Fibroblast of the aortic adventitia (primary cell): ENCODE results near the gene TMTC2. TPM values are rescaled to one million over a fixed set of nuclear protein-coding genes. Genes with fewer than 3 reads are reported as not detected.

Experiments used
- DNase-seq: peaks from one replicate; pipeline ENCODE4 v3.0.0-alpha.2; 2010; ENCODE audit warnings: low read depth
- H3K4me3 ChIP-seq: 2 replicates; pipeline ENCODE4 v1.5.1; 2011; ENCODE audit warnings: low read depth, mild to moderate bottlenecking, control low read depth, low read length, moderate library complexity
- CTCF ChIP-seq: IDR thresholded peaks from 2 replicates; pipeline ENCODE4 v1.5.1; 2011; ENCODE audit warnings: mild to moderate bottlenecking, low read length, control low read depth, inconsistent platforms; ENCODE audit not compliant: insufficient read depth
- total RNA-seq: library from RNA; depleted of rRNA; stranded (reverse); fragments of >200 nt; gene quantifications from 2 replicates; pipeline ENCODE4 v1.2.3, GENCODE V29; 2012; ENCODE audit warnings: low replicate concordance

The TMTC2 gene
- total RNA-seq, 1 donor, result 21.1 TPM

- no peak overlapping the region for H3K4me3 ChIP-seq
- no peak for TF ChIP-seq CTCF
- no peak for DNase-seq
These were observed 272.3 kb downstream of the TMTC2 start for GRCh38 chr12:82958966-82959365.

- no peak for DNase-seq
- no peak overlapping the region for H3K4me3 ChIP-seq
- TF ChIP-seq CTCF, result no peak
These were observed 273.1 kb downstream of the TMTC2 start for GRCh38 chr12:82959821-82960220.

- no peak for DNase-seq
- no peak overlapping the region for H3K4me3 ChIP-seq
- no peak for TF ChIP-seq CTCF
These were observed 275.1 kb downstream of the TMTC2 start for GRCh38 chr12:82961835-82962234.

- no peak for TF ChIP-seq CTCF
- DNase-seq, result peak; percentile 5
- no peak overlapping the region for H3K4me3 ChIP-seq
These were observed 277.2 kb downstream of the TMTC2 start for GRCh38 chr12:82963956-82964355.

GRCh38 chr12:82964446-82964845 is 277.7 kb downstream of the TMTC2 start:
- no peak overlapping the region for H3K4me3 ChIP-seq
- TF ChIP-seq CTCF, result no peak
- no peak for DNase-seq

- DNase-seq, result no peak
- no peak for TF ChIP-seq CTCF
- no peak overlapping the region for H3K4me3 ChIP-seq
These were observed 279.4 kb downstream of the TMTC2 start for GRCh38 chr12:82966001-82966559.
